ENCODE measurements around the gene CX3CL1. TPM values are rescaled to one million over a fixed set of nuclear protein-coding genes. Genes with fewer than 3 reads are reported as not detected.

Gene CX3CL1
- total RNA-seq, 5 donors from 2014 or later (not counting 1 experiment from before 2014, with no cell fraction given), result 0.13 to 0.18 (median 0.16) TPM; not detected in 2

GRCh38 chr16:57358527-57359095, 13.7 kb upstream of the CX3CL1 start, which contains the start of gene CCL22:
TSS of gene CCL22 (plus strand) at chr16:57358783. CDS start at chr16:57358817, 34 bp downstream.
- no peak for ATAC-seq (replicated peaks in 1 of 4)
- Mint-ChIP-seq H3K4me3 (no peak within 1 kb of the TSS), H3K27ac (no peak within 1 kb of the TSS), H3K4me1 (no peaks in the 10 kb centered on the region), H3K36me3 (no peaks in the 10 kb centered on the region), H3K9me3 (no peaks in the 10 kb centered on the region), H3K27me3 (peaks cover 0 to 4% of the 10 kb centered on the region in 2 donors)
- H3K9me3 ChIP-seq, result no peaks in the 10 kb centered on the region
- H3K4me3 ChIP-seq (ENCODE audit: control insufficient read depth in 1 of 2, extremely low read depth in 1 of 2, low read length in 1 of 2), result no peak within 1 kb of the TSS
- 60% methylated on average over 9 of the region's 9 CpGs for WGBS (ENCODE audit: insufficient coverage)
- ChIA-PET CTCF (no interaction called here), POLR2A (no interaction called here)
- no peak within 1 kb of the TSS for H3K27ac ChIP-seq (ENCODE audit: low read length)
- H3K4me1 ChIP-seq (ENCODE audit: control insufficient read depth in 1 of 2, extremely low read depth in 1 of 2, insufficient read depth in 2 of 2, low read length in 2 of 2), result no peaks in the 10 kb centered on the region
- no peaks in the 10 kb centered on the region for H3K36me3 ChIP-seq (ENCODE audit: control insufficient read depth in 2 of 2, extremely low read depth in 1 of 2, insufficient read depth in 1 of 2, low read length in 1 of 2)
- no peak for DNase-seq
- peaks cover 0 to 6% of the 10 kb centered on the region in 2 experiments for H3K27me3 ChIP-seq (replicated peaks in 1 of 2; ENCODE audit: control insufficient read depth in 2 of 2, extremely low read depth in 1 of 2, insufficient read depth in 2 of 2, low read length in 1 of 2)

- Mint-ChIP-seq H3K27me3 (peaks cover 3 to 13% of the 10 kb centered on the region in 2 donors), H3K4me1 (no peaks in the 10 kb centered on the region), H3K27ac (no peak overlapping the region), H3K4me3 (no peak overlapping the region), H3K9me3 (no peaks in the 10 kb centered on the region), H3K36me3 (no peaks in the 10 kb centered on the region)
- Histone ChIP-seq H3K9me3 (no peaks in the 10 kb centered on the region), H3K27ac (ENCODE audit: low read length) (no peak overlapping the region), H3K36me3 (ENCODE audit: control insufficient read depth in 2 of 2, extremely low read depth in 1 of 2, insufficient read depth in 1 of 2, low read length in 1 of 2) (no peaks in the 10 kb centered on the region), H3K4me3 (ENCODE audit: control insufficient read depth in 1 of 2, extremely low read depth in 1 of 2, low read length in 1 of 2) (no peak overlapping the region), H3K27me3 (replicated peaks in 1 of 2; ENCODE audit: control insufficient read depth in 2 of 2, extremely low read depth in 1 of 2, insufficient read depth in 2 of 2, low read length in 1 of 2) (peaks cover 0 to 15% of the 10 kb centered on the region in 2 experiments), H3K4me1 (ENCODE audit: control insufficient read depth in 1 of 2, extremely low read depth in 1 of 2, insufficient read depth in 2 of 2, low read length in 2 of 2) (no peaks in the 10 kb centered on the region)
- WGBS (ENCODE audit: insufficient coverage), result 92% methylated on average over 16 of the region's 16 CpGs
- DNase-seq (no peak), ATAC-seq (replicated peaks in 1 of 4) (no peak)
- CTCF ChIA-PET, result no interaction called here
- POLR2A ChIA-PET, result no interaction called here
Measured at GRCh38 chr16:57360321-57360935, 11.9 kb upstream of the CX3CL1 start.

DNA sequence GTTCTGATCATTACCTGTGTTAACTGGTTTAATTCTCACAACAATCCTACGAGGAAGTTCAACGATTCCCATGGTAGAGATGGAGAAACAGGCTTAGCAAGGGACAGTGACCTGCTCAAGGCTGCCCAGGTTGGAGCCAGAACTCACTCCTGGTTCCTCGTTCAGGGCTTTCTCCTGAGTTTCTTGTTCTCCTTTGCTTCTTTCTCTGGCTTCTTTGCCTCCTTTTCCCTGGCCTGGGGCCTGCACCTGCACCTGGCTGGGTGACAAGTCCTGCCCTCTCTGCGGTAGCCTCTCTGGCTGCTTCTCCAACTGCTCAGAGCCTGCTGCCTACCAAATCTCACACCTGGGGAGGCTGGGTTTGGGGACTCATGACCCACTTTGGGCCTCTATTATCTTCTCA, 10.9 kb upstream of the CX3CL1 start:
- ChIA-PET CTCF (no interaction called here), POLR2A (no interaction called here)
- Histone ChIP-seq H3K4me1 (ENCODE audit: control insufficient read depth in 1 of 2, extremely low read depth in 1 of 2, insufficient read depth in 2 of 2, low read length in 2 of 2) (no peaks in the 10 kb centered on the region), H3K36me3 (ENCODE audit: control insufficient read depth in 2 of 2, extremely low read depth in 1 of 2, insufficient read depth in 1 of 2, low read length in 1 of 2) (no peaks in the 10 kb centered on the region), H3K27me3 (replicated peaks in 1 of 2; ENCODE audit: control insufficient read depth in 2 of 2, extremely low read depth in 1 of 2, insufficient read depth in 2 of 2, low read length in 1 of 2) (peaks cover 0 to 22% of the 10 kb centered on the region in 2 experiments), H3K27ac (ENCODE audit: low read length) (no peak overlapping the region), H3K9me3 (no peaks in the 10 kb centered on the region), H3K4me3 (ENCODE audit: control insufficient read depth in 1 of 2, extremely low read depth in 1 of 2, low read length in 1 of 2) (no peak overlapping the region)
- Mint-ChIP-seq H3K4me3 (no peak overlapping the region), H3K9me3 (no peaks in the 10 kb centered on the region), H3K27ac (no peak overlapping the region), H3K27me3 (peaks cover 3 to 14% of the 10 kb centered on the region in 2 donors), H3K36me3 (no peaks in the 10 kb centered on the region), H3K4me1 (no peaks in the 10 kb centered on the region)
- DNase-seq (no peak), ATAC-seq (replicated peaks in 1 of 4) (no peak)
- WGBS (ENCODE audit: insufficient coverage), result 74% methylated on average over 3 of the region's 4 CpGs

DNA sequence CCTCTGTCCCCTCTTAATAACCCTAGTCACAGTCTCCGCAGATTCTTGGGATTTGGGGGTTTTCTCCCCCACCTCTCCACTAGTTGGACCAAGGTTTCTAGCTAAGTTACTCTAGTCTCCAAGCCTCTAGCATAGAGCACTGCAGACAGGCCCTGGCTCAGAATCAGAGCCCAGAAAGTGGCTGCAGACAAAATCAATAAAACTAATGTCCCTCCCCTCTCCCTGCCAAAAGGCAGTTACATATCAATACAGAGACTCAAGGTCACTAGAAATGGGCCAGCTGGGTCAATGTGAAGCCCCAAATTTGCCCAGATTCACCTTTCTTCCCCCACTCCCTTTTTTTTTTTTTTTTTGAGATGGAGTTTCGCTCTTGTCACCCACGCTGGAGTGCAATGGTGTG, 8.1 kb upstream of the CX3CL1 start:
- H3K4me1 ChIP-seq (ENCODE audit: control insufficient read depth in 1 of 2, extremely low read depth in 1 of 2, insufficient read depth in 2 of 2, low read length in 2 of 2), result no peaks in the 10 kb centered on the region
- CTCF ChIA-PET, result no interaction called here
- no peak overlapping the region for H3K27ac ChIP-seq (ENCODE audit: low read length)
- POLR2A ChIA-PET, result no interaction called here
- Mint-ChIP-seq H3K27me3 (peaks cover 9 to 21% of the 10 kb centered on the region in 2 donors), H3K27ac (no peak overlapping the region), H3K9me3 (no peaks in the 10 kb centered on the region), H3K36me3 (no peaks in the 10 kb centered on the region), H3K4me1 (peaks cover 0 to 4% (median 0%) of the 10 kb centered on the region in 3 donors), H3K4me3 (no peak overlapping the region)
- DNase-seq, result no peak
- no peaks in the 10 kb centered on the region for H3K9me3 ChIP-seq
- H3K27me3 ChIP-seq (replicated peaks in 1 of 2; ENCODE audit: control insufficient read depth in 2 of 2, extremely low read depth in 1 of 2, insufficient read depth in 2 of 2, low read length in 1 of 2), result peaks cover 0 to 26% of the 10 kb centered on the region in 2 experiments
- no peak overlapping the region for H3K4me3 ChIP-seq (ENCODE audit: control insufficient read depth in 1 of 2, extremely low read depth in 1 of 2, low read length in 1 of 2)
- ATAC-seq (replicated peaks in 1 of 4), result no peak
- no peaks in the 10 kb centered on the region for H3K36me3 ChIP-seq (ENCODE audit: control insufficient read depth in 2 of 2, extremely low read depth in 1 of 2, insufficient read depth in 1 of 2, low read length in 1 of 2)
- WGBS (ENCODE audit: insufficient coverage), result 100% methylated on average over 1 of the region's 3 CpGs

- H3K4me1 ChIP-seq (ENCODE audit: control insufficient read depth in 1 of 2, extremely low read depth in 1 of 2, insufficient read depth in 2 of 2, low read length in 2 of 2), result no peaks in the 10 kb centered on the region
- peaks cover 9 to 25% of the 10 kb centered on the region in 2 donors for H3K27me3 Mint-ChIP-seq
- H3K36me3 Mint-ChIP-seq, result no peaks in the 10 kb centered on the region
- H3K27me3 ChIP-seq (replicated peaks in 1 of 2; ENCODE audit: control insufficient read depth in 2 of 2, extremely low read depth in 1 of 2, insufficient read depth in 2 of 2, low read length in 1 of 2), result peaks cover 0 to 41% of the 10 kb centered on the region in 2 experiments
- H3K36me3 ChIP-seq (ENCODE audit: control insufficient read depth in 2 of 2, extremely low read depth in 1 of 2, insufficient read depth in 1 of 2, low read length in 1 of 2), result no peaks in the 10 kb centered on the region
- DNase-seq, result no peak
- H3K27ac ChIP-seq (ENCODE audit: low read length), result no peak overlapping the region
- H3K9me3 Mint-ChIP-seq, result no peaks in the 10 kb centered on the region
- WGBS (ENCODE audit: insufficient coverage), result 33% methylated on average over 2 of the region's 6 CpGs
- peaks cover 0 to 4% (median 0%) of the 10 kb centered on the region in 3 donors for H3K4me1 Mint-ChIP-seq
- H3K4me3 ChIP-seq (ENCODE audit: control insufficient read depth in 1 of 2, extremely low read depth in 1 of 2, low read length in 1 of 2), result no peak overlapping the region
- no peaks in the 10 kb centered on the region for H3K9me3 ChIP-seq
- no peak overlapping the region for H3K27ac Mint-ChIP-seq
- H3K4me3 Mint-ChIP-seq, result no peak overlapping the region
- no peak for ATAC-seq (replicated peaks in 1 of 4)
- ChIA-PET CTCF (no interaction called here), POLR2A (no interaction called here)
Measured at GRCh38 chr16:57366544-57367040, 5.7 kb upstream of the CX3CL1 start.

DNA sequence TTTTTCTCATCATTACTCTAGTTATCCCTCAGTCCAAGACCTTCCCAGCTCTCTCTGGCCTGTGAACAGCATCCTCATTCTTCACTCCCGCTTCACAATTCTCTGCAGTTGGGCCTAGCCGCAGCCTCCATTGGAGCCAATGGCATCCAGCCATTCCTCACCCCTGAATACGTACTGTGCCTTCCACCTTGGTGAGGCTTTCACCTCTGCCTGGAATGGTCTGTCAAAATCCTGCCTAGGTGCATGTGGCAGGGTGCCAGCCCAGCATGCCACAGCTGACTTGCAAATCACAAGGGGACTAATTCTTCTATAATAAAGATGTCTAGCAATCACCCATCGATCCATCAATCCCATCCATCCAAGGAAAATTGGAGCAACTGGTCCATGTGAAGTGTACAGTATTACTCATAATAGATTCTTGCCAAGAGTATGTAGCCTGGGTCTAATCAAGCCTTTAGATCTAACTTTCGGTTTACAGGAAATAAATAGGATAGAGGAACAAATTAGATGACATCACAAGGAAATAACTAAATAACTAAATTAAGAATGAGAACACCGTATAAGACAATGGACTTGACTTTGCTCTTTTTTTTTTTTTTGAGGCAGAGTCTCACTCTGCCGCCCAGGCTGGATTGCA, 5.1 kb upstream of the CX3CL1 start:
- Histone ChIP-seq H3K9me3 (no peaks in the 10 kb centered on the region), H3K4me3 (ENCODE audit: control insufficient read depth in 1 of 2, extremely low read depth in 1 of 2, low read length in 1 of 2) (no peak overlapping the region), H3K27me3 (replicated peaks in 1 of 2; ENCODE audit: control insufficient read depth in 2 of 2, extremely low read depth in 1 of 2, insufficient read depth in 2 of 2, low read length in 1 of 2) (peaks cover 0 to 48% of the 10 kb centered on the region in 2 experiments), H3K27ac (ENCODE audit: low read length) (no peak overlapping the region), H3K4me1 (ENCODE audit: control insufficient read depth in 1 of 2, extremely low read depth in 1 of 2, insufficient read depth in 2 of 2, low read length in 2 of 2) (no peaks in the 10 kb centered on the region), H3K36me3 (ENCODE audit: control insufficient read depth in 2 of 2, extremely low read depth in 1 of 2, insufficient read depth in 1 of 2, low read length in 1 of 2) (no peaks in the 10 kb centered on the region)
- H3K36me3 Mint-ChIP-seq, result no peaks in the 10 kb centered on the region
- peaks cover 9 to 25% of the 10 kb centered on the region in 2 donors for H3K27me3 Mint-ChIP-seq
- ChIA-PET CTCF (no interaction called here), POLR2A (no interaction called here)
- 90% methylated on average over 2 of the region's 7 CpGs for WGBS (ENCODE audit: insufficient coverage)
- ATAC-seq (replicated peaks in 1 of 4), result no peak
- no peak overlapping the region for H3K4me3 Mint-ChIP-seq
- no peak for DNase-seq
- peaks cover 0 to 4% (median 0%) of the 10 kb centered on the region in 3 donors for H3K4me1 Mint-ChIP-seq
- H3K9me3 Mint-ChIP-seq, result no peaks in the 10 kb centered on the region
- H3K27ac Mint-ChIP-seq, result no peak overlapping the region
